SHP77 (cell line): ENCODE data around the gene FGF11.
"Not testable (repeated sequence)": the region's sequence is repeated elsewhere in the genome, so short reads cannot be mapped to it uniquely, and the experiment has no call there.

Experiments used
- DNase-seq, 2 experiments: peaks; one replicate each; lab custom pipeline; 2025; lab: John Stamatoyannopoulos, UW

FGF11 gene

GRCh38 chr17:7462474-7463371, 23.4 kb downstream of the FGF11 start:
- no peak for DNase-seq

GRCh38 chr17:7463372-7463846, 24.1 kb downstream of the FGF11 start:
- DNase-seq: no peak

DNA sequence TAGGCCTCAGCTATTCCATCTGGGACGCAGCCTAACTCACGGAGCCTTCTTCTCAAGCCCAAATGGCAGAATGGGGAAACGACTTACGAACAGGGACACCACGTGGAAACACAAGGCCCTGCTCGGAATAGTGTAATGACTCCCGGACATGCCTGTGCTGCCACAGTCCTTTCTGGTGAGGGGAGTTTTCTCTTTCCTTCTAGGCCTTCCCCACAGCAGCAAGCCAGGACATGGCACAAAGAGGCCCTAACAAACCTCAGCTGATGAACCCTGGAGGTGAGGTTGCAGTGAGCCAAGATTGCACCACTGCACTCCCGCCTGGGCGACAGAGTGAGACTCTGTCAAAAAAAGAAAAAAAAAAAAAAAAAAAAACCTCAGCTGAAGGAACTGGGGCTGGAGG, 24.8 kb downstream of the FGF11 start:
- no peak for DNase-seq

DNA sequence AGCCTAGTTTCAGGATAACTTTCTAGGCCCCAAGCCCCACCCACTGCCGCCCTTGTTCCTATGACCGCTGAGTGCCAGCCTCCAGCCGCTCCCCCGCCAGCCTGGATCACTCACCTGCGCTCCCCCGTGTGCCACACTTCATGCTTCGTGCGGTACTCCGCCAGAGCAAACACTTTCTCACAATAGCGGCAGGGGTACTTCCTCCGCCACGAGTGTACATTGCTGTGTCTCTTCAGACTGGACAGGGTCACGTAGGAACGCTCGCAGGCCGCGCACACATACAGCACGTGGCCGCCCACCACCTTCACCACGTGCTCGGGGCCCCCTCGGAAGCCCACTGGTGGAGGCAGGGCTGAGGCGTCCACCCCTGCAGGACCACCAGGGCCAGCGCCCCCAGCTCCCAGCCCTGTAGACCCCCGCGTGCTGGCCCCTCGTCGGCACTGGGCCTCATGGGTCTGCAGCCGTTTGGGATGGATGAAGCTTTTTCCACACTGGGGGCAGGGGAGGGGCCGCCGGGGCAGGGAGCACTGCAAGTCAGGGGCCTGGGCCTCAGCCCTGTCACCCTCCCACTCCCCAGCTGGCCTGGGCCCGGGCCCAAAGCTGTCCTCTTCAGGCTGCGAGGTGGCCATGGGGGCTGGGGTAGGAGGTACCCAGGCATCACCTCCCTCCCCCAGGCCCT, 26.4 kb downstream of the FGF11 start:
- no peak for DNase-seq

GRCh38 chr17:7466318-7466638, 27.0 kb downstream of the FGF11 start:
- no peak for DNase-seq

- DNase-seq: no peak
Observed at GRCh38 chr17:7466639-7467341, 27.5 kb downstream of the FGF11 start.

DNA sequence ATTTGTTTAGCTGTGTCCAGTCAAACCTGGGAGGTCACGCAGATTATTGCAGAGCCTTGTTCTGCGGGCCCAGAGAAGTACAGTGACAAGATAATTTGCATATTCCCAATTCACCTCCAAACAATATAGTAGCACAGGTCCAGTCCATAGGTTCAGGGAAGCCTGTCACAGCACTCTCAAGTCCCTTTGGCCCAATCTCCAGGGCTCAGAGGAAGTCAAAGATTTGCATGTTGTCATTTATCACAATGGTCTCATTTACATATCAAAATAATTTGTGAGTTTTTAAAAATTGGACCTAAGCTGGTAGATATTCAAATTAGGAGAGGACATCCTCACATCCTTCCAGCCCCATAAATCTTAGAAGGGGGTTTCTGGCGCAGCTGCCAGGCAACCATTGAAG, 28.2 kb downstream of the FGF11 start:
- no peak for DNase-seq

- DNase-seq: no peak
Observed at GRCh38 chr17:7468290-7468689, 29.0 kb downstream of the FGF11 start.

GRCh38 chr17:7468804-7469389, 29.6 kb downstream of the FGF11 start:
- DNase-seq: no peak

GRCh38 chr17:7469843-7470242, 30.5 kb downstream of the FGF11 start:
- not testable (repeated sequence) for DNase-seq

DNA sequence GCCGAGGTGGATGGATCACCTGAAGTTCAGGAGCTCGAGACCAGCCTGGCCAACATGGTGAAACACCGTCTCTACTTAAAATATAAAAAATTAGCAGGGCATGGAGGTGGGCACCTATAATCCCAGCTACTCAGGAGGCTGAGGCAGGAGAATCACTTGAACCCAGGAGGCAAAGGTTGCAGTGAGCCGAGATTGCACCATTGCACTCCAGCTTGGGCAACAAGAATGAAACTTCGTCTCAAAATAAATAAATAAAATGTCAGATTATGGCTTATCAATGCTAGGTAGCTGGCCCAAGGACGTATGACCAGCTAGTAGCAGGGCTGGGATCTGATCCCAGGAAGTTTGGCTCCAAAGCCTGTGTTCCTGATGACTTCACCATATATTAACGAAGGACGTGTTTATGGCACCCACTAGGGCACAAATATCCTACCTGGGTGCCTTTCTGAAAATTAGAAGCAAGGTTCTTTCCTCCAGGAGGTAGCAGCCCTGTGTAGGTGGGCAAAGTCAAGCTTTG, 31.2 kb downstream of the FGF11 start:
- not testable (repeated sequence) for DNase-seq

DNA sequence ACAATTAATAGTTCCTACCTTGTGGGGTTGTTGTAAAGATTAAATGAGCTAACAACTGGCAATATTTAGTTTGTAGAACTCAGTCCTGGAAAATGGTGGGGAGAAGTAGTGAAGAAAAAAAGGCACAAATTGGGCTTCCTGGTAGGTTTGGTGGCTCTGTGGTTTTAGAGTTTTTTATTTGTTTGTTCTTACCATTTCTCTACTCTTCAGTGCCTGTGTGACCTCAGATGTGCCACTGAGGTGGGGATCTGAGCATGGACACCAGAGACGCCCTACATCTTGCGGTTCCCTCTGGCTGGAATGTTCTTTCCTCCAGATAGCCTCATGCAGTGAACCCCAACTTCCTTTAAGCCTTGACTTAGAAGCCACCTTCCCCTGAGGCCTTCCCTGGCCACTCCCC, 32.4 kb downstream of the FGF11 start:
- no peak for DNase-seq

DNA sequence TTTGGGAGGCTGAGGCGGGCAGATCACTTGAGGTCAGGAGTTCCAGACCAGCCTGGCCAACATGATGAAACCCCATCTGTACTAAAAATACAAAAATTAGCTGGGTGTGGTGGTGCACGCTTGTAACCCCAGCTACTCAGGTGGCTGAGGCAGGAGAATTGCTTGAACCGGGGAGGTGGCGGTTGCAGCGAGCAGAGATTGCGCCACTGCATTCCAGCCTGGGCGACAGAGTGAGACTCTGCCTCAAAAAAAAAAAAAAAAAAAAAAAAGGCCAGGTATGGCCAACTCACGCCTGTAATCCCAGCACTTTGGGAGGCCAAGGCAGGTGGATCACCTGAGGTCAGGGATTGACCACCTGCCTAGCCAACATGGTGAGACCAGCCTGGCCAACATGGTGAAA, 35.5 kb downstream of the FGF11 start:
- DNase-seq: not testable (repeated sequence)

DNA sequence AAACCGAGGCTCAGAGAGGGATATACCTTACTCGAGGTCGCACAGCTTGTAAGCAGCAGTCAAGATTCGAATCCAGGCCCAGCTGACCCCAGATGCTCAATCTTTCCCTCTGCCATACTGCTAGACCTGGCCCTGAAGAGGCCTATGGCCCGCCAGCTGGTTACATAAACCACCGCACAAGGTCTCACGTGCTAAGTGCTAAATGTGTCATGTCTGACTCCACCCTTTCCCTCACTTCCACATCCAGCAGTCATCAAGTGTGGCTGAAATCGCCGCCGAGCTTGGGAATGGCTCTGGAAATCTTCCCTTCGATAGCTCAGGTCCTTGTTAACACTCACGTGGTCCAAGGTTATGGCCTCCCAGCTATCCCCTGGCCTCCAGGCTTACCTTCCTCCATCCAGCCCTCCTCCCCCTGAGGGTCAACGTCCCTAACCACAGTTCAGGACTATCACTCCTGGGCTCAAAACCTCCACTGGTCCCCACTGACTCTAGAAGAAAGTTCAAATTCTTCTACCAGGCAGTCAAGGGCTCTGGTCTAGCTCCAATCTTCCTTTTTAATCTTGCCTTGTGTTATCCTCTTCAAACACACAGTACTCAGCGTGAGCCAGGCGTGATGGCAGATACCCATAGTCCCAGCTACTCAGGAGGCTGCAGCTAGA, 36.6 kb downstream of the FGF11 start:
- no peak for DNase-seq

GRCh38 chr17:7476494-7476893, 37.2 kb downstream of the FGF11 start:
- DNase-seq: no peak

DNA sequence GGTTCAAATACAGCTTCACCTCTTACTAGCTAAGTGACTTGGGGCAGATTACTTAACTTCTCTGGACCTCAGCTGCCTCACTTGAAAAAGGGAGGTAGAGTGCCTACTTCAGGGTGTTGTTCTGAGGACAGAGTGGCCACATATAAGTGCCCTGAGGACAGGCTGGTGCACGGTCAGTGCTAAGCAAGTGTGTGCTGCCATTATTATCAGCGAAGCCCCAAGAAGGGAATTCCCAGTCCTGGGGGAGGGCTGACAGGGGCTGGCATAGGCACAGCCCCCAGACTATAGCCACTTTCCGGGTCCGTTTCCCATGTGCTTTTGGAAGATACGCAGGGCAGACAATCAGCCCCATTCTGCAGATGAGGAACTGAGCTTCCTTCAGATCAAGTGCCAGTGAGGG, 37.6 kb downstream of the FGF11 start:
- no peak for DNase-seq

DNA sequence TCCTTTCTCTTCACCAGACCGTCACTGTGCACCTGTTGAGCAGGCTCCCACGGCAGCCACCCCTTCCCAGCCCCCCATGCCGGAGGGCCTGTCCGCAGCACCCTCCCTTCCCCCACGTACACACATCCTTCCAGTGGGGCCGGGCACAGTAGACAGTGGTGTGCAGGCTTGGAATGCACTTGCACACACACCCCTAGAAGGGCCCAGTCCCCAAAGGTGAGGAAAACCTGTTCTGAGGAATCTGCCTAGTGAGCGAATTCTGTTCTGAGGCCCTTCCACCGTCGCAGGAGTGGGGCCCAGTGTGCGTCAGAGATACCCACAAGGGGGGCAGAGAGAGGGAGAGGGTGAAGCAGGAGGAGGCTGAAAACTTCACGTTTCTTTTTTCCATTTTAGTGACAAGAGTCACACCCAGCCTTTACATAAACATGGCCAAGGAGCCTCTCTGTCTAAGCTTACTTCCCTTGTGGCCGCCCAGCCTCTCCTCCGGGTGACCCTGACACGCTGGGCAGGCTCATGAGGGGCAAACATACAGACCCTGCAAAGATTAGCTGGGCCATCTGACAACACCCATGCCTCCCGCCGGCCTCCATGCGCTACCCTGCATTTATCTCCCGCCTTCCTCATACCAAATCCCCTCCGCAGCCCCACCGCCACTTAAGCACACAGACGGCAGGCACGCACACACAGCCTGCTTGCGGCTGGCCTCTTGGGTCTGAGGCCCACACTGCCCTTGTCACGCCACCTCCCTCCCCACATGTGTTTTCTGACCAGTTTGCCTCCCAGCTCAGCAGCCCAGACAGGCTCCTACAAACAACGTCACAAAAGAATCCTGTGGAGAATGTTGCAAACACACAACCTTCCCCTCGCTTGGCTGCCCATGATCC, 38.3 kb downstream of the FGF11 start:
- DNase-seq: peak; percentile 38 to 61

GRCh38 chr17:7478276-7479212, 39.2 kb downstream of the FGF11 start:
- peak in 1 of 2 experiments; percentile 46 for DNase-seq
